MCF 10A (cell line): ENCODE measurements around the gene PCYT1B. TPM values are rescaled to one million over a fixed set of nuclear protein-coding genes. Genes with fewer than 3 reads are reported as not detected.

Experiments used
- BruUV-seq: library from RNA; stranded (reverse); fragments of 400-500 nt; replicated peaks from 2 replicates; lab custom pipeline; 2021; lab: Mats Ljungman, UMichigan
- CTCF ChIA-PET: fragments of 300-600 bp; sonication (Branson Sonifier 250); formaldehyde crosslinking; extraction: SDS; loops from one replicate; lab custom pipeline; 2021; ENCODE audit warnings: antibody characterized with exemption, inconsistent platforms; lab: Yijun Ruan, JAX
- POLR2A ChIA-PET: fragments of 300-600, 350-650 bp; sonication (Branson Sonifier 250); formaldehyde crosslinking; extraction: SDS; loops from one replicate; lab custom pipeline; 2020; ENCODE audit warnings: antibody characterized with exemption, inconsistent platforms; lab: Yijun Ruan, JAX
- DNase-seq: peaks from one replicate; pipeline ENCODE4 v3.0.0-alpha.2; 2018; ENCODE audit not compliant: unreplicated experiment
- H3K27ac Mint-ChIP-seq: one replicate; pipeline ENCODE4 v1.8.0; 2022; ENCODE audit warnings: mild to moderate bottlenecking, low read depth, mixed read lengths; ENCODE audit not compliant: unreplicated experiment
- H3K27me3 Mint-ChIP-seq: one replicate; pipeline ENCODE4 v1.8.0; 2022; ENCODE audit warnings: mixed read lengths; ENCODE audit not compliant: insufficient read depth, unreplicated experiment
- H3K36me3 Mint-ChIP-seq: one replicate; pipeline ENCODE4 v1.8.0; 2022; ENCODE audit warnings: mild to moderate bottlenecking, moderate library complexity, mixed read lengths; ENCODE audit not compliant: insufficient read depth, unreplicated experiment
- H3K4me1 Mint-ChIP-seq: one replicate; pipeline ENCODE4 v1.8.0; 2022; ENCODE audit warnings: mixed read lengths; ENCODE audit not compliant: insufficient read depth, unreplicated experiment
- H3K4me3 Mint-ChIP-seq: one replicate; pipeline ENCODE4 v1.8.0; 2022; ENCODE audit warnings: mild to moderate bottlenecking, moderate library complexity, mixed read lengths; ENCODE audit not compliant: unreplicated experiment
- H3K9me3 Mint-ChIP-seq: one replicate; pipeline ENCODE4 v1.8.0; 2022; ENCODE audit warnings: mixed read lengths; ENCODE audit not compliant: unreplicated experiment
- intact Hi-C: fragments of 100-400 bp; cut with micrococcal nuclease; formaldehyde crosslinking; loops from 2 replicates; pipeline ENCODE4 v1.14.1; 2022
- total RNA-seq: library from RNA; stranded (reverse); gene quantifications from 2 replicates; pipeline ENCODE4 v1.2.3, GENCODE V29; 2022
- TF ChIP-seq, protein P1 (sequence below): fragments of 200-600 bp; IDR thresholded peaks from one replicate; pipeline ENCODE4 v1.8.0; 2022; ENCODE audit warnings: antibody characterized with exemption, mild to moderate bottlenecking; ENCODE audit not compliant: unreplicated experiment

PCYT1B gene
- total RNA-seq, 1 experiment from 2014 or later, result not detected

DNA sequence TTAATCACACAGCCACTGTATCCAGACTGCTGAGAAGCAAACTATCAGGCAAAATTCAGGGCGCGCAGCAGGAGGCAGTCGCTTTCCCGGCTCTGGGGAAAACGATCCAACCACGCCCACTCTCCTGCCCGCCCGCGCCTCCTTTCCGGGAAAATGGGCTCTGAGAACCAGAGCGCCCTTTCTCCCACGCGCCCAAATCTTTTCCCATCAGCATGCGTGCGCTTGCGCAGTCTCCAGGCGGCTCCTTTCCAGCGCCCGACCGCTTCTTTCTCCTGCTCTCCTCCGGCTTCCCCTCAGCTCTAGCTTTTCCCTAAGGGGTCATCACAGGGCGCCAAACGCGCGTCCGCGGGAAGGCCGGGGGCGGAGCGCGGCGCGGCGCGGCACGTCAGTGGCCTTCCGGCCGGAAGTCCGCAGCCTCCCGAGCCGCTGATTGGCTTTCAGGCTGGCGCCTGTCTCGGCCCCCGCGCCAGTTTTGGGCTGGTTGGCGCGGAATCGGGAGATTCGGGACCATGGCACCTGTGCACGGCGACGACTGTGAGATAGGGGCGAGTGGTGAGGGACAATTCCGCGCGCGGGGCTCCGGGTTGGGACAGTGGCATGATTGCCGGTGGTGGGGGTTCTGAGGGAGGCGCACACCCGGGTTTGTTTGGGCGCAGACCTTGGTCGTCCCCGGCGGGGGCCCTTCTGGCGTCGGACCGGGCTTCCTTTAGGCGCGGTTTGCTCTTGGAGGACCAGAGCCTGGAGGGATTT lies 46.5 kb upstream of the PCYT1B start, which contains the start of gene POLA1:
POLA1 (plus strand) TSS at position 466 of the 750 bp plus-strand sequence; CDS start at position 510, 44 bp downstream.
- POLR2A ChIA-PET, result interaction anchor here (0.9 kb wide), 1 partner anchor 17 kb away, joined by 4 read pairs; no protein-coding TSS in a partner anchor
- Mint-ChIP-seq H3K4me3 (peak within 1 kb of the TSS; percentile 88), H3K36me3 (no peaks in the 10 kb centered on the region), H3K27me3 (no peaks in the 10 kb centered on the region), H3K9me3 (no peaks in the 10 kb centered on the region), H3K4me1 (no peaks in the 10 kb centered on the region), H3K27ac (peak within 1 kb of the TSS; percentile 75)
- BruUV-seq, result no TSS peak
- peak; percentile 91 for DNase-seq
- intact Hi-C loops, result no loop called here
- CTCF ChIA-PET, result interaction anchor here (0.5 to 0.7 kb wide), 3 partner anchors 9 to 204 kb away, joined by 3 to 5 read pairs (median 3); no protein-coding TSS in a partner anchor
- TF ChIP-seq, protein P1, sequence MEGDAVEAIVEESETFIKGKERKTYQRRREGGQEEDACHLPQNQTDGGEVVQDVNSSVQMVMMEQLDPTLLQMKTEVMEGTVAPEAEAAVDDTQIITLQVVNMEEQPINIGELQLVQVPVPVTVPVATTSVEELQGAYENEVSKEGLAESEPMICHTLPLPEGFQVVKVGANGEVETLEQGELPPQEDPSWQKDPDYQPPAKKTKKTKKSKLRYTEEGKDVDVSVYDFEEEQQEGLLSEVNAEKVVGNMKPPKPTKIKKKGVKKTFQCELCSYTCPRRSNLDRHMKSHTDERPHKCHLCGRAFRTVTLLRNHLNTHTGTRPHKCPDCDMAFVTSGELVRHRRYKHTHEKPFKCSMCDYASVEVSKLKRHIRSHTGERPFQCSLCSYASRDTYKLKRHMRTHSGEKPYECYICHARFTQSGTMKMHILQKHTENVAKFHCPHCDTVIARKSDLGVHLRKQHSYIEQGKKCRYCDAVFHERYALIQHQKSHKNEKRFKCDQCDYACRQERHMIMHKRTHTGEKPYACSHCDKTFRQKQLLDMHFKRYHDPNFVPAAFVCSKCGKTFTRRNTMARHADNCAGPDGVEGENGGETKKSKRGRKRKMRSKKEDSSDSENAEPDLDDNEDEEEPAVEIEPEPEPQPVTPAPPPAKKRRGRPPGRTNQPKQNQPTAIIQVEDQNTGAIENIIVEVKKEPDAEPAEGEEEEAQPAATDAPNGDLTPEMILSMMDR, result no peak

DNA sequence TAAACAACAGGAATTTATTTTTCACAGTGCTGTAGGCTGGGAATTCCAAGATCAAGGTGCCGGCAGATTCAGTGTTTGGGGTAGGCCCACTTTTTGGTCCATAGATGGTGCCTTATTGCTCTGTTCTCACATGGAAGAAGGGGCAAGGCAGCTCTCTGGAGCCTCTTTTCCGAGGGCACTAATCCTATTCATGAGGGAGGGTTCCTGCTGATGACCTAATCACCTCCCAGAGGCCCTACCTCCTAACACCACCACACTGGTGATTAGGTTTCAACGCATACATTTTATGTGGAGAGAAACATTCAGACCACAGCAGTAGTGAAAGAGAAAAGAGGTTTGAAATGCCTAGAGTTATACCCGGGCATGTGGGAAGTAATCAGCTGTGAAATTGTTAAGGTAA lies 45.2 kb upstream of the PCYT1B start:
- POLR2A ChIA-PET, result no interaction called here
- intact Hi-C loops, result no loop called here

DNA sequence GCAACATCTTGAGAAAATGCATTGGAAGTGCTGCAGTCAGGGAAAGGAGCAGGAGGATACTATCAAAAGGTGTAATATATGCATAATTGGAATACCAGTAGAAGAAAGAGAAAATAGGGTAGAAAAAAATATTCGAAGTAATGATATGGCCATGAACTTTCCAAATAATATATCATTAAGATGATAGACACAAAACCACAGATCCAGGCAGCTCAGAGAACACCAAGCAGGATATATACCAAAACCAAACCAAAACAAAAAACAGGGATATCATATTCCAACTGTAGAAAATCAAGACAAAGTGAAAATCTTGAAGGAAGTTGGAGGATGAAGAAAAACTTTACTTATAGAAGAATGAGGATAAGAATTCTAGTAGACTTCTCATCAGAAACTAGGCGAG lies 36.9 kb upstream of the PCYT1B start:
- Mint-ChIP-seq H3K9me3 (no peaks in the 10 kb centered on the region), H3K36me3 (no peaks in the 10 kb centered on the region), H3K4me3 (no peak overlapping the region), H3K27me3 (peaks cover 45% of the 10 kb centered on the region), H3K27ac (no peak overlapping the region), H3K4me1 (no peaks in the 10 kb centered on the region)
- BruUV-seq, result no TSS peak
- ChIA-PET CTCF (interaction anchor here (1.1 kb wide), 1 partner anchor 10 kb away, joined by 3 read pairs; no protein-coding TSS in a partner anchor), POLR2A (no interaction called here)
- DNase-seq, result no peak
- TF ChIP-seq, protein P1, result no peak
- intact Hi-C loops, result no loop called here

More for the DNA sequence above, 45.2 kb upstream of the PCYT1B start:
- BruUV-seq, result no TSS peak
- Mint-ChIP-seq H3K27me3 (no peaks in the 10 kb centered on the region), H3K27ac (no peak overlapping the region), H3K4me3 (no peak overlapping the region), H3K36me3 (no peaks in the 10 kb centered on the region), H3K9me3 (no peaks in the 10 kb centered on the region), H3K4me1 (no peaks in the 10 kb centered on the region)
- no peak for DNase-seq
- TF ChIP-seq, protein P1, result no peak
- CTCF ChIA-PET, result interaction anchor here (0.6 kb wide), 2 partner anchors 139 to 215 kb away, joined by 3 read pairs; no protein-coding TSS in a partner anchor

DNA sequence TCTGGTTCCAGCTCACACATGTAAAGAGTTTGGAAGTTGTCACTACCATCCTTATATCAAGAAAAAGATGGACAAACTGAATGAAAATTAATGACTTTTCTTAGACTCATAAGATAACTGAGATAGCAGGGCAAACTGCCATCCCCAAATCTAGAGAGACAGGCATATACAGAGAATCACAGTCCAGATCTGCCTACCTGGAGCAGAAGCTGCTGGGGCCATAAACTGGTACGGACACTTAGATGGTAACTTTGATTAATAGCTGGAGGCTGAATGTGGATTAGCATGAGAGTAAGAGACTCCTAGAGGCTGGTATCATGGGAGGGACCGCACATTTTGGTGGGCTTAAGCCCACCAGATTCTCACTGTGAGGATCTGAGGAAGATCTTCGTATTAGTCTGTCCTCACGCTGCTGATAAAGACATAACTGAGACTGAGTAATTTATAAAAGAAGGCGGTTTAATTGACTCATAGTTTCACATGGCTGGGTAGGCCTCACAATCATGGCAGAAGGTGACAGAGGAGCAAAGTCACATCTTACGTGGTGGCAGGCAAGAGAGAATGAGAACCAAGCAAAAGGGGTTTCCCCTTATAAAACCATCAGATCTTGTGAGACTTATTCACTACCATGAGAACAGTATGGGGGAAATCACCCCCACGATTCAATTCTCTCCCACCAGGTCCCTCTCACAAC lies 35.7 kb upstream of the PCYT1B start:
- H3K36me3 Mint-ChIP-seq, result no peaks in the 10 kb centered on the region
- CTCF ChIA-PET, result interaction anchor here (0.6 to 0.7 kb wide), 2 partner anchors 8 to 176 kb away, joined by 3 to 4 read pairs; no protein-coding TSS in a partner anchor
- TF ChIP-seq, protein P1, result no peak
- POLR2A ChIA-PET, result no interaction called here
- peaks cover 55% of the 10 kb centered on the region for H3K27me3 Mint-ChIP-seq
- DNase-seq, result no peak
- BruUV-seq, result no TSS peak
- no peaks in the 10 kb centered on the region for H3K4me1 Mint-ChIP-seq
- intact Hi-C loops, result no loop called here
- H3K4me3 Mint-ChIP-seq, result no peak overlapping the region
- no peaks in the 10 kb centered on the region for H3K9me3 Mint-ChIP-seq
- no peak overlapping the region for H3K27ac Mint-ChIP-seq
